ENCODE data around the gene DKKL1. TPM values are rescaled to one million over a fixed set of nuclear protein-coding genes. Genes with fewer than 3 reads are reported as not detected.

Gene DKKL1
- total RNA-seq, 1 donor from 2014 or later = 0.58 TPM

DNA sequence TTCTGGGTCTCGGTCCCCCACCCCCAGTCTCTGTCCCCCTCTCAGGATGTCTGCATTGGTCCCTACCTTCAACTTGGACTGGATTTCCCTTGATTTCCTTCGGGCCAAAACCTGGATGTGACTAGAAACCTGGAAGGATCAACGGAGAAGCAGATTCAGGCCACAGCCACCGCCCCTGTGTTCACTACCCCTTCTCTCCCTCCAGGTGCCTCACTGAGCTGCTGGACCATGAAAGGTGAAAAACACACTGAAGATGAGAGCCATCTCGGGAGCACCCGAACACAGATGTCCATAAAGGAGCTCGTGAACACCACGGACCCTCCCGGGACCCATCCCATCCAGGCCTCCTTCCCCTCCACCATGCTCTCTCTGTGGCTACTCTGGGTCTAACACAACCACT, 6.5 kb upstream of the DKKL1 start:
- Histone ChIP-seq H3K4me3 (ENCODE audit: low read depth, low read length) (no peak overlapping the region), H3K36me3 (ENCODE audit: control insufficient read depth, insufficient read depth, low read length) (peaks cover 2% of the 10 kb centered on the region), H3K27me3 (ENCODE audit: control insufficient read depth, insufficient read depth, low read length) (no peaks in the 10 kb centered on the region)
- TF ChIP-seq, protein P1, sequence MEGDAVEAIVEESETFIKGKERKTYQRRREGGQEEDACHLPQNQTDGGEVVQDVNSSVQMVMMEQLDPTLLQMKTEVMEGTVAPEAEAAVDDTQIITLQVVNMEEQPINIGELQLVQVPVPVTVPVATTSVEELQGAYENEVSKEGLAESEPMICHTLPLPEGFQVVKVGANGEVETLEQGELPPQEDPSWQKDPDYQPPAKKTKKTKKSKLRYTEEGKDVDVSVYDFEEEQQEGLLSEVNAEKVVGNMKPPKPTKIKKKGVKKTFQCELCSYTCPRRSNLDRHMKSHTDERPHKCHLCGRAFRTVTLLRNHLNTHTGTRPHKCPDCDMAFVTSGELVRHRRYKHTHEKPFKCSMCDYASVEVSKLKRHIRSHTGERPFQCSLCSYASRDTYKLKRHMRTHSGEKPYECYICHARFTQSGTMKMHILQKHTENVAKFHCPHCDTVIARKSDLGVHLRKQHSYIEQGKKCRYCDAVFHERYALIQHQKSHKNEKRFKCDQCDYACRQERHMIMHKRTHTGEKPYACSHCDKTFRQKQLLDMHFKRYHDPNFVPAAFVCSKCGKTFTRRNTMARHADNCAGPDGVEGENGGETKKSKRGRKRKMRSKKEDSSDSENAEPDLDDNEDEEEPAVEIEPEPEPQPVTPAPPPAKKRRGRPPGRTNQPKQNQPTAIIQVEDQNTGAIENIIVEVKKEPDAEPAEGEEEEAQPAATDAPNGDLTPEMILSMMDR (IDR thresholded peaks at IDR 0.05; ENCODE audit: insufficient read depth, low read length, poor library complexity, severe bottlenecking) = no peak
- DNase-seq (ENCODE audit: low read depth) = no peak

DNA sequence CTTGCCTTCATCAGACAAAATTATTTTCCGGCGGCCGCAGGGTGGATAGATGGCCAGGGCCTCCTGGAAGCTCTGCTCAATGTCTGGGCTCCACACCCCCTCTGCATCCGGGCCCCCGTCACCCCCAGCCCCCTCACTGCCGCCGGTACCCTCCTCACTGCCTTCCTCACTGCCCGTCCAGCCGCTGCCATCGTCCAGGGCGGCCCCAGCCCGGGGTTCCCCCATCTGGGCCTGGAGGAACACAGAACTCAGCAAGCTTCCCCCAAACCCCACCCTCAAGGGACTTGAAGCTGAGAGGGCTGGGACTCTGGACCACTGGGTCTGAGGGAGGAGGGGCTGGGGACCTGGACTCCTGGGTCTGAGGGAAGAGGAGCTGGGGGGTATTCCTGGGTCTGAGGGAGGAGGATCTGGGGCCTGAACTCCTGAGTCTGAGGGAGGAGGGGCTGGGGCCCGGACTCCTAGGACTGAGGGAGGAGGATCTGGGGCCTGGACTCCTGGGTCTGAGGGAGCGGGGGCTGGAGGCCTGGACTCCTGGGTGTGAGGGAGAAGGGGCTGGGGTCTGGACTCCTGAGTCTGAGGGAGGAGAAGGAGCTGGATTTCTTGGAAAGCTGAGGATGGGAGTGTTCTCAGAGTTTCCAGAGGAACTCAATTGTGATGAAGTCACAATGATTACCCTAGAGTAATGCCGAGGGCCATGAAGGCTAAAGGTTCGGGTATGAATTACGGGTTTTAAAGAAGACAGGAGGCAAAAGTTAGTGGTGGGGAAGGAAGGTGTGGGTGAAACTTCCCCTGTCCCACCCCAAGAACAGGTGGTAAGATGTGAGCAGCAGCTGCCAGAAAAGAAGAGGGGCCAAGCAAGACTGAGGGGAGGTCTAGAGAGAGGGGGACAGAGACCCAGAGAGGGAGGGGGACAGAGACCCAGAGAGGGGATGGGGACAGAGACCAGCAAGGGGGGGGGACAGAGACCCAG, 3.5 kb upstream of the DKKL1 start:
- peak overlapping the region; percentile 90 for H3K4me3 ChIP-seq (ENCODE audit: low read depth, low read length)

DNA sequence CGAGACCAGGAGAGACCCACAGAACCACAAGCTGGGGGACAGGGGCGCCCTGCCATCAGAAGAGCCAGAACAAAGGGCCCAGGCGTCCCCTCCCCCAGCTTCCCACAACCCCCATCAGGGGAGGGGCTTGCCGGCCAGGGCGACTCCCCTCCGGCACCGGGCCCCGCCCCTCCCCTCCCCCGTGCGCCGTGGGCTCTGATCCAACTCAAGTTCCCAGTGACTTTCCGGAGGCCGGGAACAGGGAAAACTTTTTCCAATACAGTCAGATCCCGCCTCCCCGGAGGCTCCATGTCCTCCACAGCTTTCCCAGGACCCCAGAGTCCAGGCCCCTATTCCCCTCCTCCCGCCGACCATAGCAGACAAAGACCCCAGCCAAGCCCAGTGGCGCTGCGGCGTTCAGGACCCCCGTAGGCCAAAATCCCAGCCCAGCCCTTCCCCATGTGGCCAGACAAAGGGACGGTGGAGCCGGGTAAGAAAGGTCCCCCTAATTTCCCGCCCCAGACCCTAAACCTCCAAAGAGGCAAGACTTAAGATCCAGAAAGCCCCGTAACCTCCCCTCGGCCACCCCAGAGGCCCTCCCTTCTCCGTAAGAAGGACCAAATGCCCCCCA, 2.1 kb upstream of the DKKL1 start:
- no peaks in the 10 kb centered on the region for H3K36me3 ChIP-seq (ENCODE audit: control insufficient read depth, insufficient read depth, low read length)
- no peak for DNase-seq (ENCODE audit: low read depth)
- H3K4me3 ChIP-seq (ENCODE audit: low read depth, low read length) = peak overlapping the region; percentile 90
- H3K27me3 ChIP-seq (ENCODE audit: control insufficient read depth, insufficient read depth, low read length) = no peaks in the 10 kb centered on the region
- TF ChIP-seq, protein P1 (IDR thresholded peaks at IDR 0.05; ENCODE audit: insufficient read depth, low read length, poor library complexity, severe bottlenecking) = no peak

More for the DNA sequence above, 3.5 kb upstream of the DKKL1 start:
- TF ChIP-seq, protein P1 (IDR thresholded peaks at IDR 0.05; ENCODE audit: insufficient read depth, low read length, poor library complexity, severe bottlenecking) = no peak
- peaks cover 2% of the 10 kb centered on the region for H3K36me3 ChIP-seq (ENCODE audit: control insufficient read depth, insufficient read depth, low read length)
- no peak for DNase-seq (ENCODE audit: low read depth)
- H3K27me3 ChIP-seq (ENCODE audit: control insufficient read depth, insufficient read depth, low read length) = no peaks in the 10 kb centered on the region

DNA sequence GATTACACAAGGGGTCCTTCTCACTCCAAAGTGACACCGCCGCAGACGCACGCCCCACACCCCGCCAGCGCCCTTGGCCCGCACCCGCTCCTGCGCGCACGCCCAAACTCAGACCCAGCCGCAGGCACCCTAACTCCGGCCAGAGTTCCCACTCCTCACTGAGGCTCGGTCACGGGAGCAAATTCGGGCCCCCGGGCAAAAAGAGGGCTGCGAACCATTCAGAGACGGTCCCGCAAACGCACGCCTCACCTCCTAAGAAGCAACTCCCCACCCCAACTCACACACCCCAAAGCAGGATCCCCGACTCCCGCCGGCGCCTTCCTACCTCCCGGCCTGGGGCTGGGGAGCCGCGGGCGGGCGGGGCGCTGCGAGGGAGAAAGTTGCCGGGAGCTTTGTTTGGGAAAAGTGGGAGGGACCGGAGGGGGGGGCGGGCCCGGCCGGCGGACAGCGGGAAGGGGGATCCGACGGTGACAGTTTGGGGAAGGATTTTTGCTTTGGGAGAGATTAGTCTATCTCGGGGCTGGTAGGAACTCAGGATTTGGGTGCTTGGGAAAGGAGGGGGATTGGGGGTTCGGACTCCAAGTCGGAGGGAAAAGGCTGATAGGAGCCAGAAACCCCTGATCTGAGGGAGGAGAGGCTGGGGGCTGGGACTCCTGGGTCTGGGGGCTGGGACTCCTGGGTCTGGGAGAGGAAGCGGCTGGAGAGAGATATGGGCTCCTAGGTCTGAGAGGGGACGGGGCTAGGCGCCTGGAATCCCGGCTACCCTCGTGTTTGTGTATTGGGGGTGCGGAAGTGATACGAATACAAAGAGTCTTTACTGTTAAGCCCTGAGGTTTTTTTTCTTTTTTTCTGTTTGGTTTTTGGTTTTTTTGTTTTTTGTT, 1.4 kb upstream of the DKKL1 start, which contains the start of gene TEAD2:
TSS of gene TEAD2 (minus strand) at position 369 of the 881 bp plus-strand sequence. CDS start 2,341 bp downstream, outside the sequence.
- Histone ChIP-seq H3K27me3 (ENCODE audit: control insufficient read depth, insufficient read depth, low read length) (no peaks in the 10 kb centered on the region), H3K4me3 (ENCODE audit: low read depth, low read length) (peak within 1 kb of the TSS; percentile 90), H3K36me3 (ENCODE audit: control insufficient read depth, insufficient read depth, low read length) (no peaks in the 10 kb centered on the region)
- DNase-seq (ENCODE audit: low read depth) = no peak
- TF ChIP-seq, protein P1 (IDR thresholded peaks at IDR 0.05; ENCODE audit: insufficient read depth, low read length, poor library complexity, severe bottlenecking) = no peak

DNA sequence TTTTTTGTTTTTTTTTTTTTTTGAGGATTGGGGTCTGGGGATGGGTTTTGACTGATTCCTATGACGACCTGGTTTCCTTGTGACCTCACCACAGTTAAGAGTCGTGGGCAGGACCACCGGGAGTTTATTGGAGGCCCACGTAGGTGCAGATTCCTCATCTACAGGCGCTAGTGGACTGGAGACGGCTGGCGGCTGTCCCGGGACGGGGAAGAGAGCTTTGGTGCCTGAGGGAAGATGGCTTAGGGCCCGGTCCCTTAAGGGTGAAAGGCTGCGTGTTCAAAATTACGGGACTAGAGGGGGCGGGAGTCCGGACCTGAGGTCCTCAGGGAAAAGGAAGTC, 779 bp upstream of the DKKL1 start:
- H3K27me3 ChIP-seq (ENCODE audit: control insufficient read depth, insufficient read depth, low read length) = no peaks in the 10 kb centered on the region
- no peak for DNase-seq (ENCODE audit: low read depth)

More for the DNA sequence above, 779 bp upstream of the DKKL1 start:
- peak overlapping the region; percentile 90 for H3K4me3 ChIP-seq (ENCODE audit: low read depth, low read length)
- TF ChIP-seq, protein P1 (IDR thresholded peaks at IDR 0.05; ENCODE audit: insufficient read depth, low read length, poor library complexity, severe bottlenecking) = no peak
- H3K36me3 ChIP-seq (ENCODE audit: control insufficient read depth, insufficient read depth, low read length) = no peaks in the 10 kb centered on the region

Measured in kidney epithelial cell (primary cell).